ENCODE data around the gene MFSD12.

The MFSD12 gene

GRCh38 chr19:3557461-3558248 lies at the start of gene MFSD12:
Gene MFSD12, minus strand, starts transcription at chr19:3557586. Its CDS starts 183 bp downstream, at chr19:3557403.
- DNase-seq = peak; percentile 92

GRCh38 chr19:3606690-3607289 lies 49.4 kb upstream of the MFSD12 start, which contains the start of gene TBXA2R:
Gene TBXA2R, minus strand, starts transcription at chr19:3606875. Its CDS starts 6,241 bp downstream, at chr19:3600634.
- DNase-seq = peak; percentile 52

GRCh38 chr19:3606174-3606689 lies 48.8 kb upstream of the MFSD12 start:
- DNase-seq = no peak

- no peak for DNase-seq
Observed at GRCh38 chr19:3605770-3606169, 48.4 kb upstream of the MFSD12 start.

GRCh38 chr19:3605361-3605760 lies 48.0 kb upstream of the MFSD12 start:
- no peak for DNase-seq

GRCh38 chr19:3604987-3605343 lies 47.6 kb upstream of the MFSD12 start:
- no peak for DNase-seq

GRCh38 chr19:3604227-3604986 lies 47.0 kb upstream of the MFSD12 start:
- DNase-seq = no peak

GRCh38 chr19:3603121-3603811 lies 45.9 kb upstream of the MFSD12 start:
- no peak for DNase-seq

GRCh38 chr19:3601021-3601420 lies 43.6 kb upstream of the MFSD12 start:
- DNase-seq = no peak

GRCh38 chr19:3599776-3600187 lies 42.4 kb upstream of the MFSD12 start:
- no peak for DNase-seq

- no peak for DNase-seq
Observed at GRCh38 chr19:3595521-3596061, 38.2 kb upstream of the MFSD12 start.

GRCh38 chr19:3593156-3593555 lies 35.8 kb upstream of the MFSD12 start:
- no peak for DNase-seq

GRCh38 chr19:3591876-3592613 lies 34.7 kb upstream of the MFSD12 start:
- DNase-seq = no peak

- DNase-seq = no peak
Observed at GRCh38 chr19:3590991-3591659, 33.7 kb upstream of the MFSD12 start.

GRCh38 chr19:3589949-3590348 lies 32.6 kb upstream of the MFSD12 start:
- no peak for DNase-seq

GRCh38 chr19:3589439-3589838 lies 32.1 kb upstream of the MFSD12 start:
- DNase-seq = no peak

GRCh38 chr19:3586707-3587346 lies 29.4 kb upstream of the MFSD12 start:
- no peak for DNase-seq

- DNase-seq = no peak
Observed at GRCh38 chr19:3586127-3586626, 28.8 kb upstream of the MFSD12 start.

GRCh38 chr19:3585301-3586126 lies 28.1 kb upstream of the MFSD12 start, which contains the start of gene GIPC3:
Gene GIPC3, plus strand, starts transcription at chr19:3585478. Its CDS starts 120 bp downstream, at chr19:3585598.
- DNase-seq = no peak

Measured in T1000 (cell line).